ENCODE data around the gene MESP1. TPM values are rescaled to one million over a fixed set of nuclear protein-coding genes. Genes with fewer than 3 reads are reported as not detected.

MESP1 gene
- polyA plus RNA-seq, 3 donors = 0.04 to 1.2 (median 0.06) TPM

GRCh38 chr15:89749526-89749925, 1.5 kb downstream of the MESP1 start:
- DNase-seq = no peak
- H3K4me3 Mint-ChIP-seq = peak overlapping the region; percentile 74 to 89
- H3K9me3 Mint-ChIP-seq = no peaks in the 10 kb centered on the region
- TF ChIP-seq, protein P1, sequence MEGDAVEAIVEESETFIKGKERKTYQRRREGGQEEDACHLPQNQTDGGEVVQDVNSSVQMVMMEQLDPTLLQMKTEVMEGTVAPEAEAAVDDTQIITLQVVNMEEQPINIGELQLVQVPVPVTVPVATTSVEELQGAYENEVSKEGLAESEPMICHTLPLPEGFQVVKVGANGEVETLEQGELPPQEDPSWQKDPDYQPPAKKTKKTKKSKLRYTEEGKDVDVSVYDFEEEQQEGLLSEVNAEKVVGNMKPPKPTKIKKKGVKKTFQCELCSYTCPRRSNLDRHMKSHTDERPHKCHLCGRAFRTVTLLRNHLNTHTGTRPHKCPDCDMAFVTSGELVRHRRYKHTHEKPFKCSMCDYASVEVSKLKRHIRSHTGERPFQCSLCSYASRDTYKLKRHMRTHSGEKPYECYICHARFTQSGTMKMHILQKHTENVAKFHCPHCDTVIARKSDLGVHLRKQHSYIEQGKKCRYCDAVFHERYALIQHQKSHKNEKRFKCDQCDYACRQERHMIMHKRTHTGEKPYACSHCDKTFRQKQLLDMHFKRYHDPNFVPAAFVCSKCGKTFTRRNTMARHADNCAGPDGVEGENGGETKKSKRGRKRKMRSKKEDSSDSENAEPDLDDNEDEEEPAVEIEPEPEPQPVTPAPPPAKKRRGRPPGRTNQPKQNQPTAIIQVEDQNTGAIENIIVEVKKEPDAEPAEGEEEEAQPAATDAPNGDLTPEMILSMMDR (IDR thresholded peaks at IDR 0.05) = no peak
- peak overlapping the region; percentile 96 for H2AFZ ChIP-seq (ENCODE audit: insufficient read depth, low read depth, low read length, poor library complexity, severe bottlenecking)
- peaks cover 9% of the 10 kb centered on the region for H3K4me1 Mint-ChIP-seq
- peak overlapping the region; percentile 60 for H3K9ac ChIP-seq (ENCODE audit: insufficient read depth, low read length, poor library complexity, severe bottlenecking)
- no peak overlapping the region for H3K27ac ChIP-seq (ENCODE audit: low read depth in 1 of 2, low read length in 2 of 2)
- no CpG with 5 or more reads among the region's 4 CpGs for WGBS (ENCODE audit: insufficient coverage)
- no peaks in the 10 kb centered on the region for H3K36me3 ChIP-seq (replicated peaks in 1 of 2; ENCODE audit: control insufficient read depth in 1 of 2, insufficient read depth in 2 of 2, low read length in 2 of 2)
- intact Hi-C loops (cut with micrococcal nuclease) = no loop called here
- H3K4me1 ChIP-seq (ENCODE audit: control insufficient read depth in 1 of 2, insufficient read depth in 2 of 2, low read length in 2 of 2) = peaks cover 12 to 22% of the 10 kb centered on the region in 2 donors
- H3K4me3 ChIP-seq (replicated peaks in 1 of 3; ENCODE audit: low read depth in 2 of 3, low read length in 3 of 3) = peak overlapping the region in 1 of 3 experiments; percentile 75
- no peaks in the 10 kb centered on the region for H3K9me3 ChIP-seq (replicated peaks in 1 of 2; ENCODE audit: control insufficient read depth in 1 of 2, insufficient read depth in 1 of 2, low read length in 2 of 2)
- peaks cover 11 to 25% (median 20%) of the 10 kb centered on the region in 3 donors for H3K27me3 Mint-ChIP-seq (ENCODE audit: low read depth in 3 of 3)
- H3K27ac Mint-ChIP-seq = no peak overlapping the region
- no peaks in the 10 kb centered on the region for H3K79me2 ChIP-seq (ENCODE audit: insufficient read depth, low read length)
- peak overlapping the region; percentile 94 for H3K4me2 ChIP-seq (replicated peaks; ENCODE audit: extremely low read depth, low read length, poor library complexity, severe bottlenecking)
- H3K36me3 Mint-ChIP-seq = peaks cover 0 to 3% of the 10 kb centered on the region in 2 donors
- no peaks in the 10 kb centered on the region for H4K20me1 ChIP-seq (ENCODE audit: insufficient read depth, low read length)
- peaks cover 0 to 17% of the 10 kb centered on the region in 2 donors for H3K27me3 ChIP-seq (ENCODE audit: control insufficient read depth in 2 of 2, insufficient read depth in 2 of 2, low read length in 2 of 2)

GRCh38 chr15:89749054-89749453, 2.0 kb downstream of the MESP1 start:
- intact Hi-C loops (cut with micrococcal nuclease) = no loop called here

More at GRCh38 chr15:89749054-89749453, 2.0 kb downstream of the MESP1 start:
- Mint-ChIP-seq H3K27ac (no peak overlapping the region), H3K27me3 (ENCODE audit: low read depth in 3 of 3) (peaks cover 11 to 25% (median 20%) of the 10 kb centered on the region in 3 donors), H3K4me1 (peaks cover 9% of the 10 kb centered on the region), H3K9me3 (no peaks in the 10 kb centered on the region), H3K36me3 (peaks cover 0 to 3% of the 10 kb centered on the region in 2 donors), H3K4me3 (peak overlapping the region in 1 of 2 donors; percentile 60)
- Histone ChIP-seq H3K36me3 (replicated peaks in 1 of 2; ENCODE audit: control insufficient read depth in 1 of 2, insufficient read depth in 2 of 2, low read length in 2 of 2) (no peaks in the 10 kb centered on the region), H3K9ac (ENCODE audit: insufficient read depth, low read length, poor library complexity, severe bottlenecking) (no peak overlapping the region), H4K20me1 (ENCODE audit: insufficient read depth, low read length) (no peaks in the 10 kb centered on the region), H3K4me1 (ENCODE audit: control insufficient read depth in 1 of 2, insufficient read depth in 2 of 2, low read length in 2 of 2) (peaks cover 12 to 22% of the 10 kb centered on the region in 2 donors), H2AFZ (ENCODE audit: insufficient read depth, low read depth, low read length, poor library complexity, severe bottlenecking) (no peak overlapping the region), H3K9me3 (replicated peaks in 1 of 2; ENCODE audit: control insufficient read depth in 1 of 2, insufficient read depth in 1 of 2, low read length in 2 of 2) (no peaks in the 10 kb centered on the region), H3K27me3 (ENCODE audit: control insufficient read depth in 2 of 2, insufficient read depth in 2 of 2, low read length in 2 of 2) (peaks cover 0 to 17% of the 10 kb centered on the region in 2 donors), H3K27ac (ENCODE audit: low read depth in 1 of 2, low read length in 2 of 2) (no peak overlapping the region), H3K4me2 (replicated peaks; ENCODE audit: extremely low read depth, low read length, poor library complexity, severe bottlenecking) (no peak overlapping the region), H3K79me2 (ENCODE audit: insufficient read depth, low read length) (no peaks in the 10 kb centered on the region), H3K4me3 (replicated peaks in 1 of 3; ENCODE audit: low read depth in 2 of 3, low read length in 3 of 3) (no peak overlapping the region)
- TF ChIP-seq, protein P1 (IDR thresholded peaks at IDR 0.05) = no peak
- WGBS (ENCODE audit: insufficient coverage) = 75% methylated on average over 1 of the region's 7 CpGs
- no peak for DNase-seq

Data from CD14-positive monocyte (primary cell).